K562 (cell line): ENCODE results near the gene AMH. TPM values are rescaled to one million over a fixed set of nuclear protein-coding genes. Genes with fewer than 3 reads are reported as not detected.

Experiments
- ATAC-seq: fragments of 200-7000 bp; cut with Tn5 transposase; 3 replicates; pipeline ENCODE4 v1.9.1; 2020; ENCODE audit warnings: moderate library complexity
- BruUV-seq: library from RNA; stranded (reverse); fragments of 400-500 nt; replicated peaks from 2 replicates; lab custom pipeline; 2021; lab: Mats Ljungman, UMichigan
- CTCF ChIA-PET: fragments of 300-600 bp; formaldehyde crosslinking; extraction: SDS; loops from one replicate; lab custom pipeline; 2021; ENCODE audit warnings: low intra/inter-chr PET ratio; lab: Yijun Ruan, JAX
- POLR2A ChIA-PET: fragments of 300-600, 350-650 bp; sonication (Branson Sonifier 250); formaldehyde crosslinking; extraction: SDS; loops from one replicate; lab custom pipeline; 2021; ENCODE audit warnings: antibody characterized with exemption, inconsistent platforms; lab: Yijun Ruan, JAX
- DNase-seq, 4 experiments: peaks; one replicate each; pipeline versions ENCODE4 v3.0.0 to v3.0.0-alpha.2; 2011 to 2018; ENCODE audit warnings: low spot score in 3 of 4, mixed read lengths in 3 of 4; ENCODE audit errors: extremely low read depth in 1 of 4
- FAIRE-seq: peaks from 2 replicates; lab custom pipeline; 2011; peaks lifted over from hg19 to GRCh38; lab: Jason Lieb, UNC
- H2AFZ ChIP-seq: 2 replicates; pipeline ENCODE4 v1.6.0; 2011; ENCODE audit warnings: low read depth, low read length, control low read depth, inconsistent platforms
- H3K27ac ChIP-seq: fragments of 200-600 bp; 3 replicates; pipeline ENCODE4 v1.8.0; 2011; ENCODE audit warnings: low read depth, mild to moderate bottlenecking, control low read depth, inconsistent platforms, low read length, moderate library complexity, mixed read lengths; ENCODE audit errors: extremely low read depth
- H3K27me3 ChIP-seq, 2 experiments: fragments of 300-600 bp in 1 of 2; 2 replicates in 1 of 2; 3 replicates in 1 of 2; pipeline versions ENCODE4 v1.6.0 to v1.8.0; 2011; ENCODE audit warnings: inconsistent platforms in 2 of 2, low read length in 2 of 2, mild to moderate bottlenecking in 1 of 2, mixed read lengths in 1 of 2, moderate library complexity in 1 of 2; ENCODE audit not compliant: control insufficient read depth in 2 of 2, insufficient read depth in 2 of 2
- H3K36me3 ChIP-seq: fragments of 300-600 bp; 3 replicates; pipeline ENCODE4 v1.8.0; 2011; ENCODE audit warnings: mild to moderate bottlenecking, low read length, inconsistent platforms; ENCODE audit not compliant: control insufficient read depth, insufficient read depth
- H3K4me1 ChIP-seq, 2 experiments: fragments of 200-600 bp in 1 of 2; replicated peaks in 1 of 2; 2 replicates in 1 of 2; 3 replicates in 1 of 2; pipeline versions ENCODE4 v1.5.1 to v1.8.0; 2011; ENCODE audit warnings: inconsistent platforms in 2 of 2, low read length in 2 of 2, mild to moderate bottlenecking in 1 of 2, mixed read lengths in 1 of 2, moderate library complexity in 1 of 2; ENCODE audit not compliant: control insufficient read depth in 2 of 2, insufficient read depth in 2 of 2
- H3K4me2 ChIP-seq: 2 replicates; pipeline ENCODE4 v1.6.1; 2011; ENCODE audit warnings: low read length, control low read depth, inconsistent platforms, mixed read lengths; ENCODE audit not compliant: insufficient read depth
- H3K4me3 ChIP-seq: fragments of 200-600 bp; sonication (generic), shearing (Covaris generic); 2 replicates; pipeline ENCODE4 v1.5.1; 2016; ENCODE audit warnings: control low read depth, inconsistent platforms
- H3K79me2 ChIP-seq: fragments of 200-600 bp; 3 replicates; pipeline ENCODE4 v1.8.0; 2011; ENCODE audit warnings: low read length, inconsistent platforms; ENCODE audit not compliant: control insufficient read depth, insufficient read depth
- H3K9ac ChIP-seq, 2 experiments: 2 replicates each; pipeline versions ENCODE4 v1.6.0 to v1.6.1; 2011; ENCODE audit warnings: low read depth in 2 of 2, low read length in 2 of 2, control low read depth in 1 of 2, inconsistent platforms in 1 of 2, mild to moderate bottlenecking in 1 of 2, mixed read lengths in 1 of 2; ENCODE audit not compliant: insufficient read depth in 1 of 2
- H3K9me1 ChIP-seq: one replicate; pipeline ENCODE4 v1.6.0; 2011; ENCODE audit warnings: inconsistent platforms, mild to moderate bottlenecking, low read length, moderate library complexity; ENCODE audit not compliant: control insufficient read depth, insufficient read depth
- H3K9me3 ChIP-seq: replicated peaks from 2 replicates; pipeline ENCODE4 v1.5.1; 2011; ENCODE audit warnings: low read depth, low read length, inconsistent platforms; ENCODE audit not compliant: control insufficient read depth, insufficient read depth
- H4K20me1 ChIP-seq: replicated peaks from 2 replicates; pipeline ENCODE4 v1.6.1; 2011; ENCODE audit warnings: low read length, inconsistent platforms, mixed read lengths; ENCODE audit not compliant: control insufficient read depth, insufficient read depth
- ASH1L ChIP-seq: fragments of 450-650 bp; IDR thresholded peaks from 2 replicates; pipeline ENCODE4 v1.6.1; 2018; ENCODE audit warnings: borderline replicate concordance, mild to moderate bottlenecking, low read depth; ENCODE audit not compliant: partially characterized antibody
- NR4A1 ChIP-seq, 2 experiments: fragments of 250-450 bp in 1 of 2; fragments of 450-650 bp in 1 of 2; sonication (Bioruptor Pico) in 1 of 2; IDR thresholded peaks; 2 replicates each; pipeline versions ENCODE4 v1.4.0 to v1.6.1; 2016 to 2020; ENCODE audit warnings: mild to moderate bottlenecking in 2 of 2, missing compliant biosample characterization in 1 of 2, missing genetic modification characterization in 1 of 2, moderate library complexity in 1 of 2
- SPI1 ChIP-seq: IDR thresholded peaks from 2 replicates; pipeline ENCODE4 v1.6.1; 2011; ENCODE audit warnings: low read depth, low read length, control low read depth, borderline replicate concordance
- ZBTB11 ChIP-seq, 3 experiments: fragments of 200-800 bp in 1 of 3; fragments of 250-450 bp in 1 of 3; fragments of 450-650 bp in 1 of 3; sonication (Bioruptor Pico) in 1 of 3; sonication (Bioruptor generic) in 1 of 3; formaldehyde crosslinking in 1 of 3; IDR thresholded peaks; 2 replicates each; pipeline versions ENCODE4 v1.6.1 to v1.8.0; 2016 to 2022; ENCODE audit warnings: mild to moderate bottlenecking in 2 of 3, missing genetic modification characterization in 2 of 3, missing compliant biosample characterization in 1 of 3, moderate library complexity in 1 of 3
- ZBTB17 ChIP-seq: fragments of 450-650 bp; formaldehyde crosslinking; IDR thresholded peaks from 2 replicates; pipeline ENCODE4 v1.4.0; 2020; ENCODE audit warnings: mild to moderate bottlenecking
- ZFX ChIP-seq: sonication (generic); formaldehyde crosslinking; IDR thresholded peaks from 2 replicates; pipeline ENCODE4 v1.8.0; 2022; ENCODE audit warnings: mild to moderate bottlenecking, missing genetic modification reagents, moderate library complexity
- ZNF121 ChIP-seq: sonication (generic); formaldehyde crosslinking; conservative IDR thresholded peaks from 2 replicates; pipeline ENCODE4 v1.8.0; 2022; ENCODE audit warnings: missing genetic modification reagents
- WGBS: fragments of 100-300 bp; shearing (Covaris generic); methylation state at CpG from one replicate; pipeline ENCODE4 v1.1.6; 2016; ENCODE audit warnings: low coverage, mixed read lengths; ENCODE audit not compliant: insufficient coverage; ENCODE audit errors: missing lambda C conversion rate; 5-methylcytosine and 5-hydroxymethylcytosine counted together
- in situ Hi-C: fragments of 300-500 bp; cut with MboI; formaldehyde crosslinking; loops from 4 replicates; pipeline ENCODE4 v1.15.0; 2018; ENCODE audit warnings: inconsistent platforms, mixed read lengths
- intact Hi-C: fragments of 100-400 bp; cut with micrococcal nuclease; formaldehyde crosslinking; loops from 2 replicates; pipeline ENCODE4 v1.14.2; 2022
- polyA plus RNA-seq, 8 experiments: library from polyadenylated mRNA; depleted of rRNA in 4 of 8; stranded (reverse) in 5 of 8; unstranded in 3 of 8; fragments of >200 nt; fragmentation: Nextera tagmentation in 2 of 8; fragmentation: Illumina TruSeq in 1 of 8; extraction: Ambion mirVana in 2 of 8; extraction: Trizol in 1 of 8; gene quantifications; 2 replicates each; pipeline versions ENCODE4 v1.2.1 to v1.2.3, GENCODE V29; 2011 to 2014; ENCODE audit warnings: inconsistent platforms in 1 of 8, missing spikeins in 1 of 8
- total RNA-seq, 7 experiments: library from RNA; depleted of rRNA in 6 of 7; stranded (reverse); fragments of >200 nt in 6 of 7; fragmentation: Illumina TruSeq in 2 of 7; extraction: Trizol in 2 of 7; gene quantifications; 2 replicates each; pipeline versions ENCODE4 v1.2.1 to v1.2.3, GENCODE V29; 2011 to 2021; ENCODE audit warnings: low replicate concordance in 1 of 7
- TF ChIP-seq, protein P1 (sequence below), 2 experiments: IDR thresholded peaks; 2 replicates each; pipeline ENCODE4 v1.6.1; 2011; ENCODE audit warnings: borderline replicate concordance in 1 of 2, control low read depth in 1 of 2, low read depth in 1 of 2, low read length in 1 of 2, mild to moderate bottlenecking in 1 of 2, mixed read lengths in 1 of 2, moderate library complexity in 1 of 2; ENCODE audit not compliant: insufficient read depth in 1 of 2, insufficient read length in 1 of 2, poor library complexity in 1 of 2, severe bottlenecking in 1 of 2; ENCODE audit errors: extremely low read depth in 1 of 2

AMH gene
- total and polyA plus RNA-seq, 9 of the 15 experiments (the other 6 are each of a cell fraction or from before 2014, with no cell fraction given): 0.29 to 27.4 (median 2.6) TPM; not detected in 2

GRCh38 chr19:2282062-2282861 is 33.1 kb downstream of the AMH start, which contains the start of gene PEAK3 (continued):
- peak; percentile 66; the same call in 1 of the 2 replicates for TF ChIP-seq SPI1
- TF ChIP-seq, protein P1, sequence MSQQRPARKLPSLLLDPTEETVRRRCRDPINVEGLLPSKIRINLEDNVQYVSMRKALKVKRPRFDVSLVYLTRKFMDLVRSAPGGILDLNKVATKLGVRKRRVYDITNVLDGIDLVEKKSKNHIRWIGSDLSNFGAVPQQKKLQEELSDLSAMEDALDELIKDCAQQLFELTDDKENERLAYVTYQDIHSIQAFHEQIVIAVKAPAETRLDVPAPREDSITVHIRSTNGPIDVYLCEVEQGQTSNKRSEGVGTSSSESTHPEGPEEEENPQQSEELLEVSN (IDR thresholded peaks at IDR 0.05; ENCODE audit: borderline replicate concordance in 1 of 2, extremely low read depth in 1 of 2, insufficient read depth in 1 of 2, insufficient read length in 1 of 2, low read depth in 1 of 2, low read length in 1 of 2, poor library complexity in 1 of 2, severe bottlenecking in 1 of 2): peak in 1 of 2 experiments; percentile 37
- peak; percentile 66 for TF ChIP-seq ZFX (CRISPR knock-in tag)
- TF ChIP-seq NR4A1 (CRISPR knock-in tag; IDR thresholded peaks at IDR 0.05): 0 out of 2 replicates have a peak, but pooled peaks have one; percentile 25
- no peak for TF ChIP-seq NR4A1 (tag; IDR thresholded peaks at IDR 0.05)
- TF ChIP-seq ZBTB17: peak; percentile 59; the same call in 1 of the 2 replicates
- no peak for TF ChIP-seq ASH1L

- in situ Hi-C loops: loop anchor here (5.0 kb wide), 1 partner anchor 104 kb away; no protein-coding TSS in a partner anchor
- TF ChIP-seq ZNF121 (CRISPR knock-in tag) (peak; percentile 91), ZBTB11 (CRISPR knock-in tag; IDR thresholded peaks at IDR 0.05) (no peak)
- ATAC-seq: no peak
- no peak for DNase-seq
- Histone ChIP-seq H3K4me1 (peaks cover 0 to 27% of the 10 kb centered on the region in 2 experiments; a peak in 3 of 5 replicates), H3K27ac (no peak overlapping the region), H3K36me3 (no peaks in the 10 kb centered on the region), H3K27me3 (no peaks in the 10 kb centered on the region), H3K4me2 (no peak overlapping the region), H3K9ac (no peak overlapping the region; a peak in 1 of 4 replicates), H3K79me2 (no peaks in the 10 kb centered on the region), H4K20me1 (no peaks in the 10 kb centered on the region), H2AFZ (no peak overlapping the region), H3K4me3 (no peak overlapping the region), H3K9me1 (no peaks in the 10 kb centered on the region), H3K9me3 (no peaks in the 10 kb centered on the region)
- BruUV-seq: no TSS peak
- WGBS: 76% methylated on average over 11 of the region's 11 CpGs
- FAIRE-seq: no peak
- ChIA-PET POLR2A (interaction anchor here (0.6 to 1.4 kb wide), 6 partner anchors 9 to 189 kb away, joined by 3 to 5 read pairs (median 3); no protein-coding TSS in a partner anchor), CTCF (no interaction called here)
- intact Hi-C loops: no loop called here
Observed at GRCh38 chr19:2282862-2283237, 33.7 kb downstream of the AMH start.
